ENCODE data around the gene SMAD3. TPM values are rescaled to one million over a fixed set of nuclear protein-coding genes. Genes with fewer than 3 reads are reported as not detected.

Gene SMAD3
- total RNA-seq, 3 donors from 2014 or later, result 22.5 to 44.6 (median 33.4) TPM

GRCh38 chr15:67035886-67036285, 29.5 kb upstream of the SMAD3 start:
- H3K27me3 ChIP-seq, result no peaks in the 10 kb centered on the region
- H3K4me1 ChIP-seq, result peaks cover 0 to 6% of the 10 kb centered on the region in 2 donors
- no peak overlapping the region for H3K27ac ChIP-seq
- H3K9me3 ChIP-seq, result no peaks in the 10 kb centered on the region
- intact Hi-C loops (cut with DNase I; ENCODE audit: low total_unique reads), result no loop called here
- no peak for DNase-seq (ENCODE audit: low spot score in 2 of 2)
- TF ChIP-seq POLR2AphosphoS5 (IDR thresholded peaks at IDR 0.05) (no peak), POLR2A (IDR thresholded peaks at IDR 0.05) (no peak), CTCF (IDR thresholded peaks at IDR 0.05) (no peak)
- no peaks in the 10 kb centered on the region for H3K36me3 ChIP-seq
- no peak overlapping the region for H3K4me3 ChIP-seq

GRCh38 chr15:67036775-67037555, 28.4 kb upstream of the SMAD3 start:
- Histone ChIP-seq H3K9me3 (no peaks in the 10 kb centered on the region), H3K36me3 (no peaks in the 10 kb centered on the region), H3K27ac (no peak overlapping the region), H3K4me3 (no peak overlapping the region), H3K4me1 (peaks cover 0 to 6% of the 10 kb centered on the region in 2 donors), H3K27me3 (no peaks in the 10 kb centered on the region)
- no peak for TF ChIP-seq POLR2AphosphoS5 (IDR thresholded peaks at IDR 0.05)
- no peak for TF ChIP-seq POLR2A (IDR thresholded peaks at IDR 0.05)
- no peak for TF ChIP-seq CTCF (IDR thresholded peaks at IDR 0.05)
- intact Hi-C loops (cut with DNase I; ENCODE audit: low total_unique reads), result no loop called here
- DNase-seq (ENCODE audit: low spot score in 2 of 2), result no peak

- Histone ChIP-seq H3K27me3 (no peaks in the 10 kb centered on the region), H3K4me3 (no peak overlapping the region), H3K27ac (no peak overlapping the region), H3K4me1 (peaks cover 0 to 6% of the 10 kb centered on the region in 2 donors), H3K36me3 (no peaks in the 10 kb centered on the region), H3K9me3 (no peaks in the 10 kb centered on the region)
- intact Hi-C loops (cut with DNase I; ENCODE audit: low total_unique reads), result no loop called here
- DNase-seq (ENCODE audit: low spot score in 2 of 2), result no peak
- TF ChIP-seq POLR2AphosphoS5 (IDR thresholded peaks at IDR 0.05) (no peak), POLR2A (IDR thresholded peaks at IDR 0.05) (no peak)
Measured at GRCh38 chr15:67037694-67038093, 27.7 kb upstream of the SMAD3 start.

GRCh38 chr15:67038736-67039135, 26.7 kb upstream of the SMAD3 start:
- Histone ChIP-seq H3K4me1 (peaks cover 0 to 1% of the 10 kb centered on the region in 2 donors), H3K27ac (no peak overlapping the region), H3K27me3 (no peaks in the 10 kb centered on the region), H3K4me3 (no peak overlapping the region), H3K36me3 (no peaks in the 10 kb centered on the region), H3K9me3 (no peaks in the 10 kb centered on the region)
- intact Hi-C loops (cut with DNase I; ENCODE audit: low total_unique reads), result no loop called here
- DNase-seq (ENCODE audit: low spot score in 2 of 2), result no peak
- TF ChIP-seq POLR2AphosphoS5 (IDR thresholded peaks at IDR 0.05), result no peak
- no peak for TF ChIP-seq CTCF (IDR thresholded peaks at IDR 0.05)
- TF ChIP-seq POLR2A (IDR thresholded peaks at IDR 0.05), result no peak

GRCh38 chr15:67039384-67040075, 25.9 kb upstream of the SMAD3 start:
- H3K36me3 ChIP-seq, result no peaks in the 10 kb centered on the region
- DNase-seq (ENCODE audit: low spot score in 2 of 2), result no peak
- TF ChIP-seq POLR2A (IDR thresholded peaks at IDR 0.05), result no peak
- no peaks in the 10 kb centered on the region for H3K27me3 ChIP-seq
- intact Hi-C loops (cut with DNase I; ENCODE audit: low total_unique reads), result no loop called here
- no peak overlapping the region for H3K4me3 ChIP-seq
- H3K9me3 ChIP-seq, result no peaks in the 10 kb centered on the region
- no peaks in the 10 kb centered on the region for H3K4me1 ChIP-seq
- H3K27ac ChIP-seq, result no peak overlapping the region

GRCh38 chr15:67040277-67040676, 25.1 kb upstream of the SMAD3 start:
- TF ChIP-seq CTCF (IDR thresholded peaks at IDR 0.05) (no peak), POLR2AphosphoS5 (IDR thresholded peaks at IDR 0.05) (no peak), POLR2A (IDR thresholded peaks at IDR 0.05) (no peak)
- DNase-seq (ENCODE audit: low spot score in 2 of 2), result no peak
- Histone ChIP-seq H3K27ac (no peak overlapping the region), H3K27me3 (no peaks in the 10 kb centered on the region), H3K36me3 (no peaks in the 10 kb centered on the region), H3K4me1 (no peaks in the 10 kb centered on the region), H3K9me3 (no peaks in the 10 kb centered on the region), H3K4me3 (no peak overlapping the region)
- intact Hi-C loops (cut with DNase I; ENCODE audit: low total_unique reads), result no loop called here
